ENCODE measurements around the gene GCHFR.
A peak's percentile ranks its signal among the peaks of the same experiment; 100 is the strongest.

GCHFR gene

DNA sequence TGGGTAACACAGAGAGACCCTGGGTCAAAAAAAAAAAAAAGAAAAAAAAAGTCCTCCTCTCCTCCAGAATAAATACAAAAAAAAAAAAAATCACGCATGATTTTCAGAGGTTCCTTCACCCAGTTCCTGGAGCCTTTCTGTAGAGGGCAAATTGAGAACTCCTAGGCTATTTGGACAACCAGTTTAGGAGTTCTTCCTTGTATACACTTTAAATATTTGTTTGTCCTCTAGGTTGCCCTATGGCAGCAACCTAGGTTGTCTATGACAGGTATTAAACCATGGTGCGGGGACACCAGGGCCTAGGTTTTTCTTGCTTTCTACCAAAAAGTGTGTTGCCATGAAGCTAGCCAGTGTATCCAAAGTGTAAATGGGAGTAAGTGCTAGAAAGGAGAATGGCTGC lies 39.2 kb downstream of the GCHFR start:
- DNase-seq (no peak), ATAC-seq (replicated peaks) (no peak)
- peaks cover 20 to 21% of the 10 kb centered on the region in 2 donors for H3K4me1 Mint-ChIP-seq
- no peaks in the 10 kb centered on the region for H3K27me3 Mint-ChIP-seq
- no peak overlapping the region for H3K4me3 Mint-ChIP-seq
- no peaks in the 10 kb centered on the region for H3K9me3 Mint-ChIP-seq
- peaks cover 13 to 28% of the 10 kb centered on the region in 2 donors for H3K36me3 Mint-ChIP-seq
- H3K27ac Mint-ChIP-seq: no peak overlapping the region

- peak overlapping the region; percentile 0 for H3K27ac Mint-ChIP-seq
- DNase-seq (no peak), ATAC-seq (replicated peaks) (no peak)
- H3K4me1 Mint-ChIP-seq: peaks cover 19 to 21% of the 10 kb centered on the region in 2 donors
- peaks cover 8 to 22% of the 10 kb centered on the region in 2 donors for H3K36me3 Mint-ChIP-seq
- H3K27me3 Mint-ChIP-seq: no peaks in the 10 kb centered on the region
- H3K4me3 Mint-ChIP-seq: no peak overlapping the region
- H3K9me3 Mint-ChIP-seq: no peaks in the 10 kb centered on the region
Observed at GRCh38 chr15:40803688-40804087, 39.8 kb downstream of the GCHFR start.

GRCh38 chr15:40806672-40807027 lies 42.8 kb downstream of the GCHFR start:
- no peaks in the 10 kb centered on the region for H3K9me3 Mint-ChIP-seq
- no peak for DNase-seq
- ATAC-seq (replicated peaks): peak; percentile 2 to 3
- peak overlapping the region; percentile 89 to 91 for H3K4me3 Mint-ChIP-seq
- H3K27ac Mint-ChIP-seq: peak overlapping the region; percentile 98
- peaks cover 18 to 22% of the 10 kb centered on the region in 2 donors for H3K36me3 Mint-ChIP-seq
- H3K4me1 Mint-ChIP-seq: peaks cover 16 to 26% of the 10 kb centered on the region in 2 donors
- no peaks in the 10 kb centered on the region for H3K27me3 Mint-ChIP-seq

DNA sequence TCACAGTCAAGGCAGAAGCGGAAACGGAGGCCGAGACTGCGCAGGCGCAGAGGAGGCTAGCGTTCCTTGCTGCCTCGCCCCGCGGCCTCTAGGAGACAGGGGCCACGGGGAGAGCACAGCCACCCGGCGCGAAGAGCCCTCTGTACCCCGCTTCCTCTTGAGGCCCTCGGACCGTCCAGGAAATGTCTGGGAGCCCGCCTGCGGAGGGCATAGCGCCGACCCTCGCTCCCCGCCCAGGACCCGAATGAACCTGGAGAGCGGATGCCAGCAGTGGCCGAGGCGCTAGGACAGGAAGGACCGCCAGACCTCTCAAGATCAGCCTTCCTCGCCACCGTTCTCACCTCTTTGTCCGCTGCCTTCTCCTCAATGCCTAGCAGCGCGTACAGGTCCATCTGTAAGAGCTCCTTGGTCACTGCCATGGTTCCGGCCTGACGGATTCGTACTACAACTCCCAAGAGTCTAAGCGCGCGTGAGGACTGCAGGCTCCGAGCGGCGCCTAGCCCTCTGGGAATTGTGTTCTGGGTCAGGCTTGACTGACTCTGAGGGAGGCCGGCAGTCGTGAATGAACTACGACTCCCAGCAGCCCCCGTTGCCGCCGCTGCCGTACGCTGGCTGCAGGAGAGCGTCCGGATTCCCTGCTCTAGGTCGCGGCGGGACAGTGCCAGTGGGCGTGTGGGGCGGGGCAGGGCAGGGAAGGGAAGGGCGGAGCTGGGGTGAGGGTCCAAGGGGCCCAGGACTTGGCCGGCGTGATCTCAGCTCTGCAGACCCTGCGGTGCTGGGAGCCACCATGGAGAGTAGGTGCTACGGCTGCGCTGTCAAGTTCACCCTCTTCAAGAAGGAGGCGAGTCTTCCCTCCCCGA lies 43.4 kb downstream of the GCHFR start, which contains the start of the genes DNAJC17 and ZFYVE19:
Gene DNAJC17 (minus strand): TSS at position 446 of the 860 bp plus-strand sequence. CDS start 27 bp downstream, at position 419.
Gene ZFYVE19 (plus strand): TSS at position 62 of the 860 bp plus-strand sequence. CDS start 501 bp downstream, at position 563.
- Mint-ChIP-seq H3K27me3 (no peaks in the 10 kb centered on the region), H3K27ac (peak within 1 kb of the TSS; percentile 98), H3K9me3 (no peaks in the 10 kb centered on the region), H3K4me3 (peak within 1 kb of the TSS; percentile 89 to 91), H3K4me1 (peaks cover 13 to 21% of the 10 kb centered on the region in 2 donors), H3K36me3 (peaks cover 14 to 22% of the 10 kb centered on the region in 2 donors)
- ATAC-seq (replicated peaks): peak; percentile 96 to 97
- peak; percentile 96 for DNase-seq

DNA sequence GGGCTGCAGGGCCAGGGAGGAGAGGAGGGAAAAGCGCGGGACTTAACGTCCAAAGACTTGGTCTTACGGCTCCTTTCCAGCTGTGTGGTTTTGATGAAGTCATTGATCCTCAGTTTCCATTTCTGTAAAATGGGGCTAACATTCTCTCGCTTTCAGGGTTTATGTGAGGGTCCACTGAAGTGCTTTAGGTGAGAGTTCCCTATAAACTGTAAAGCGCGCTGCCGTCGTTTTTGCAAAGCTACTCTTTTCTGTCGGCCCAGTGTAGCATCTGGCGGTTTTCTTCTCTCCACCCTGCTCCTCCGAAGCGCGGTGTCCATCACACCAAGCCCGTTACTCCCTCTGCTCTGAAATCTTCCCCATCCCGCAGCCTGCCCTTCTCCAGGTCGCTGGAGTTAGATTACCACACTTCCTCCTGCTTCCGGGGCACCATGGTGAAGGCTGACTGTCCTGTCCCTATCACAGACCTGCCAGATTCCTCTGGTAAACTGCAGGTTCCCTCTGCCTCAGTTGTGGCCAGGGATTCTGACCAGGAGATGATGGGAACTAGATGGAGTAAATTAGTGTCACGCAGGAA lies 44.1 kb downstream of the GCHFR start:
- DNase-seq (no peak), ATAC-seq (replicated peaks) (no peak)
- H3K4me3 Mint-ChIP-seq: peak overlapping the region; percentile 89 to 91
- peak overlapping the region; percentile 98 for H3K27ac Mint-ChIP-seq
- H3K9me3 Mint-ChIP-seq: no peaks in the 10 kb centered on the region
- peaks cover 16 to 24% of the 10 kb centered on the region in 2 donors for H3K36me3 Mint-ChIP-seq
- no peaks in the 10 kb centered on the region for H3K27me3 Mint-ChIP-seq
- H3K4me1 Mint-ChIP-seq: peaks cover 13 to 21% of the 10 kb centered on the region in 2 donors

DNA sequence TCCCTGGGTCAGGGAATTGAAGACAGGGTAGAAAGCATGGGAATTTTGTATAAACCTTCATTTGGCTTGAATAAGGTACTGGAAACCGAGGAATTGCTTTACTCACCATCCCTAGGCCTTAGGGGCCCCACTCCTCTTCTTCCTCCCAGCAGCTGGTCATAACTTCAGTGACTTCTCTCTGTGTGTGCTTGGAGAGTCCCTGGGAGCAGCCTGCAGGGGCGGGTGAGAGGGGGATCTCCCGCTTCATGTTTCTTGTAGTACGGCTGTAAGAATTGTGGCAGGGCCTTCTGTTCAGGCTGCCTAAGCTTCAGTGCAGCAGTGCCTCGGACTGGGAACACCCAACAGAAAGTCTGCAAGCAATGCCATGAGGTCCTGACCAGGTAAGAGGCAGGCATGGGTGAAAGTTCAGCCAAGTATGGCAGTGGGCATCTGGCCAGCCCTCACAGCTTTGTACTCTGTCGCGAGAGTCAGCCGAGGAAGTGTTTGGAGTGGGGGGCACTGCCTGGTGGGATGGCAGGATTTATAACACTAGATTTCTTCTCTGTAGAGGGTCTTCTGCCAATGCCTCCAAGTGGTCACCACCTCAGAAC lies 45.1 kb downstream of the GCHFR start:
- no peak overlapping the region for H3K27ac Mint-ChIP-seq
- H3K4me1 Mint-ChIP-seq: peaks cover 9 to 21% of the 10 kb centered on the region in 2 donors
- no peak for ATAC-seq (replicated peaks)
- H3K9me3 Mint-ChIP-seq: no peaks in the 10 kb centered on the region
- H3K36me3 Mint-ChIP-seq: peaks cover 21 to 32% of the 10 kb centered on the region in 2 donors
- H3K27me3 Mint-ChIP-seq: no peaks in the 10 kb centered on the region
- no peak for DNase-seq
- H3K4me3 Mint-ChIP-seq: no peak overlapping the region

GRCh38 chr15:40812721-40813425 lies 49.0 kb downstream of the GCHFR start:
- peaks cover 7 to 15% of the 10 kb centered on the region in 2 donors for H3K4me1 Mint-ChIP-seq
- H3K36me3 Mint-ChIP-seq: peaks cover 34 to 46% of the 10 kb centered on the region in 2 donors
- ATAC-seq (replicated peaks) (no peak), DNase-seq (no peak)
- peak overlapping the region; percentile 37 for H3K27ac Mint-ChIP-seq
- no peaks in the 10 kb centered on the region for H3K27me3 Mint-ChIP-seq
- H3K4me3 Mint-ChIP-seq: no peak overlapping the region
- H3K9me3 Mint-ChIP-seq: no peaks in the 10 kb centered on the region

DNA sequence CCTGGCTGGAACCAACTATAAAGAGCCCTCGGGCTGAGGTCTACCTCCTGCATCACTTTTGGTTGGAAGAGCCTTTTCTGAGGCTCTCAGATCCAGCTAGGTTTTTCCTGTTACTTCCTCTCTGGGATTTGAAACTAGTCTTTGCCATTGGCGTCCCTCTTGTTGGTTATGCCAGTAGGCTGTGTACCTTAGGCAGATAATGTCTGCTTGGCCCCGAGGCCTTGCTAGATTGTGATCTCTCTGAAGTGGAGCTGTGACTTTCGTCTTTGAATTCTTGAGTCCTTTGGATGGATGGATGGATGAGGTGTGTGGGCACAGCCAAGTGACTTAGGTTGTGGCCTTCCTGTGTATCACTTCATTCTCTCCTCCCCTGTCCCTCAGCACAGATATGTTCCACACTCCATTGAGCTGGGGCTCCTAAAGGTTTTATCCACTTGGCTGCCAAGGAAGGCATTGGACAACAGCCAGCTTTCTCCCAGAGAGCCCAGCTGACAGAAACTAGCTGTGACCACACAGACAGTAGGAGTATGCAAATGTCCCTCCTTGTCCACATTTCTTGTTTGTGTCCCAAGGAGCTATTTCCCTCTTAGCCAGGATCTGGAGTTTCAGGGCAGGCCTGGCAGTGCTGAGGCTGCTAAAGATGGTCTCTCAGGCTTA lies 51.3 kb downstream of the GCHFR start:
- Mint-ChIP-seq H3K36me3 (peaks cover 31 to 42% of the 10 kb centered on the region in 2 donors), H3K27me3 (no peaks in the 10 kb centered on the region), H3K9me3 (no peaks in the 10 kb centered on the region), H3K4me1 (peaks cover 0 to 3% of the 10 kb centered on the region in 2 donors), H3K4me3 (no peak overlapping the region), H3K27ac (no peak overlapping the region)
- ATAC-seq (replicated peaks) (no peak), DNase-seq (no peak)
